Inferior parietal cortex (tissue), 1 donor: ENCODE results near the gene MPIG6B.
"Not testable (repeated sequence)": the region's sequence is repeated elsewhere in the genome, so short reads cannot be mapped to it uniquely, and the experiment has no call there.

Experiments used
- DNase-seq: peaks from one replicate; pipeline ENCODE4 v3.0.0-alpha.2; 2016; ENCODE audit errors: extremely low spot score

Gene MPIG6B

DNA sequence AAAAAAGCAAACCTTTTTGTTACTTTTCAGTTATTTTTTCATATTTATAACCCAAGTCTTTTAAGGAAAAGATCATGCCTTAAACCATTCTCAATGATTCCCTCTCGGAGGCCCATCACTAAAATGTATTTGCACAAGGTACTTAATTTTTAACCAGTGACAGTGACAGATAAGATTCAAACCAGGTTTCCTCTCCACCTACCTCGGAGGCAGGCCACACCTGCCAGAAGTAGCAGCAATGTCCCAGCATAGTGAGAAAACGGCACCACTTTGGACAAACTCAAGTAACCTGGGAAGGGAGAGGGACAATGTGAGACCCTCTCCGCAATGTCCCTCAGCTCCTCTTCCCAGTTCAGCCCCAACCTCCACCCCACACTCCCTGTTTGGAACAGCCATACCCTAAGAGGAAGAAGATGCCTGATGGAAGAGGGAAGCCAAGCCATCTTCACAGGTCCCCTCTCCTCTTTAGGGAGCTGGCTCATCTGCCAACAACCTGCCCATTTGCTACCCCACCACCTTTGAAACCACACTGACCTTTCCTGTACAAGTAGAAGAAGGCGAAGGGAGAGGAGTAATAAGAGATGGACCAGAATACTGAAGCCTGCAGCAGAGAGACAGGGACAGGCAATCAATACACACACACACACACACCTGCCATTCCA lies 22.3 kb upstream of the MPIG6B start:
- DNase-seq = no peak

DNA sequence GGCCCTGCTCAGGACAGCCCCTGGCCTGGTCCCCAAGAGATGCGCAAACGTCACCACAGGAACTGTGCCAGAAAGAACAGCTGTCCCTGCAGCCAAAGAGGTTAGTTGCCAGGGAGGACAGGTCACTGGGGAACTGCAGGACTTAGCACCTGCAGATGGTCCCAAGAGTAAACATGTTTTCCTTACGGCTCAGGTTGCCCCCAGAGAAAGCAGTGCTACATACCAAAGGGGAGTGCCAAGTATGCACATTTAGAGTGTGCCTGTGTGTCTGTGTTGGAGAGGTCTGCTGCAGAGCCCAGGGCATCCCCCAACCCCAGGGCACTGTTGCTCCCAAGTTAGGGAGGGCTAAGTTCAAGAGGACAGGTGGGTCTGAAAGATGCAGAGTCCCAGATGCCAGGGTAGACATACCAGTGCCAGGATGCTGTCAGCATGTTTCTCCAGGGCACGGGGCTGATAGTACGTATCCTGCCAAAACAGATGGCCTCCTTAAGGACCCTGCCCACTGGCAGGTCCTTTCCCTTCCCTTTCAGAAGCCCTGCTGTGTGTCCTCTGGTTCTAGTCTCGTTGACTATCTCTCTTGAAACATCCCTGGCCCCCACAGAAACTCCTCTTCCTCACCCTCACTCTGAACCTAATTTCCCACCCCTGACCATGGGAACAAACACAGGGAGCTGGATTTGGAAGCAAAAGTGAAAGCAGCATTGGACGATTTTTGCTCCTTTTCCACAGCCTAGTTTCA lies 21.3 kb upstream of the MPIG6B start:
- DNase-seq = no peak

GRCh38 chr6:31702405-31702818 lies 20.8 kb upstream of the MPIG6B start:
- no peak for DNase-seq

- peak; percentile 99 for DNase-seq
These were observed 20.1 kb upstream of the MPIG6B start, which contains the start of gene ABHD16A for GRCh38 chr6:31702819-31703716. Gene ABHD16A (minus strand): TSS chr6:31703324. CDS start chr6:31703281, 43 bp downstream.

GRCh38 chr6:31705931-31706330 lies 17.2 kb upstream of the MPIG6B start:
- no peak for DNase-seq

GRCh38 chr6:31706599-31706998 lies 16.6 kb upstream of the MPIG6B start, which contains the start of gene LY6G6F:
Gene LY6G6F (plus strand): TSS chr6:31706866. CDS start chr6:31706907, 41 bp downstream.
- no peak for DNase-seq

- DNase-seq = no peak
These were observed 15.5 kb upstream of the MPIG6B start for GRCh38 chr6:31707701-31708100.

DNA sequence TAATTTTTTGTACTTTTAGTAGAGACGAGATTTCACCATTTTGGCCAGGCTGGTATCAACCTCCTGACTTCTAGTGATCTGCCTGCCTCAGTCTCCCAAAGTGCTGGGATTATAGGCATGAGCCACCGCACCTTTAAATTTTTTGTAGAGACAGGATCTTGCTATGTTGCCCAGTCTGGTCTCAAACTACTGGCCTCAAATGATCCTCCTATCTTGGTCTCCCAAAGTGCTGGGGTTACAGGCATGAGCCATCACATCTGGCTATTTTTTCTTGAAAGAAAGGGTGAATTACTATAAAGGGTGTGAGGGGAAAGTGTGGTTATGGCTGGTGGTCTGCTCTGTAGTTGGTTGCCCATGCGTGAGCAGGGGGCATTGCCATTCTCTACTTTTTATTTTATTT lies 14.9 kb upstream of the MPIG6B start:
- DNase-seq = no peak

- not testable (repeated sequence) for DNase-seq
These were observed 14.0 kb upstream of the MPIG6B start for GRCh38 chr6:31709157-31709556.

- DNase-seq = no peak
These were observed 12.5 kb upstream of the MPIG6B start for GRCh38 chr6:31710523-31711219.

DNA sequence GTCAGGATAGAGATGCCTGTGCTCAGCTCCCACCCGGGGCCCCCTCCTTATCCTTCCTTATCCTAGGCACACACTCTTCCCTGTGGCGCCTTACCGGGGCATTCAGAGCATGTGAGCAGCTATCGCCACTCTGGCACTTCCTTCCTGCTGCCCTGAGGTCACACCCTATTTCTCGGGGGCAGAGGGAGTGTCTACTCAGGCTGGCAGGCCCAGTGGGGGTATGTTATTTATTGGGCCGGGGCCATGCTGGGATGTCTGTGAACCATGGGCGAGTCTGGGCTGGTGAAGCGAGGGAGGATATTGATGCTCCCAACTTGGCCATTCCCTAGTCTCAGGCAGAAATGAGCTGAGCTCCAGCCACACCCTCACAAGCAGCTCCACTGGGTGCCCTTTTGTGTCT lies 11.9 kb upstream of the MPIG6B start:
- DNase-seq = no peak

GRCh38 chr6:31712296-31712695 lies 10.9 kb upstream of the MPIG6B start:
- DNase-seq = no peak

DNA sequence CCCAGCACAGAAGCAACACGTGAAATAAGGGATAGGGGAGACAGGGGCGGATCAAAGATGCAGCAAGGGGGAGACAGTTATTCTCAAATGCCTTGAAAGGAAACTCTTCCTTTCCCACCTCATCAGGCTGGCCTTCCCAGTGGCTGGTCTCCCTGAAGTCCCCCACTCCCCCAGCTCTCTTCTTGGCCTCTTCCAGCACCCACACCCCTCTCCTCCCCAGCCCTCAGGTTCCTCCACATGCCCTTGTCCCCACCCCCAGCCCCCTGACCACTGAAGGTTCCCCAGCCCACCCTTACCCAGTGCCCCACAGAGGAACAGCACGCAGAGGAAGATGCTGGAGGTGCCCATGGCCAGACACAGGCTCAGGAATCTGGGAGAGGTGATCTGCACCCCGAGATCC lies 9.7 kb upstream of the MPIG6B start:
- DNase-seq = no peak

DNA sequence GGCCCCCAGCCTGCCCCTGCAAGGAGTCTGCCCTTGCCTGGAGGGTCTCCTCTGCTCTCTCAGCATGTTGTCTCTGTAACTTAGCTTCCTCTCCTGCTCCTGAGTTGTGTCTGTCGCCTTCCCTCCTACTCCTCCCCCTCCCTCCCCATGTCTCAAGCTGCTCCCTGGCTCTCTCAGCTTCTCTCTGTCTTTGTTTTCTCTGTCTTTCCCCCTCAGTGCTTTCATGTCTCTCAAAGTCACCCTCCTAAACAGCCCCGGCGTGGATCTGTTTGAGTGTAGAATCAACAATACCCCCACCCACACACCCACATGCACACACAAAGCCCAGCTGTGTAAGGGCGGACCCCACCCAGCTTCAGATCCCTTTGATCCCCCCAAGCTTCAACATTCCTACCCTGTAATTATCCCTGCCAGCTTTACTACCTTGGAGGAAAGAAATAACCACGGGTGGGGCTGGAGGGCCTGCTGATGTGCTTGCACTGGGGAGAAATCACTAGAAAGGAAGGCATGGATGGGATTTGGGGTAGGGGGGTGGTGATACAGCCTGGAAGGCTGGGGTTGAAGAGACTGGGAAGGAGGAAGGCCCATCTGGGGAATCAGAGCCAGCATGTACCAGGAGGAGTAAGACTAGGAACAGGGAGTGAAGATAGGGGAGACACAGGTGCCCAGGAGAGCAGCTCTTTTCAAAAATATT lies 9.0 kb upstream of the MPIG6B start:
- no peak for DNase-seq

- DNase-seq = no peak
These were observed 7.9 kb upstream of the MPIG6B start, which contains the start of gene LY6G6D for GRCh38 chr6:31715022-31715958. Gene LY6G6D (plus strand): TSS chr6:31715348. CDS start chr6:31715356, 8 bp downstream.

DNA sequence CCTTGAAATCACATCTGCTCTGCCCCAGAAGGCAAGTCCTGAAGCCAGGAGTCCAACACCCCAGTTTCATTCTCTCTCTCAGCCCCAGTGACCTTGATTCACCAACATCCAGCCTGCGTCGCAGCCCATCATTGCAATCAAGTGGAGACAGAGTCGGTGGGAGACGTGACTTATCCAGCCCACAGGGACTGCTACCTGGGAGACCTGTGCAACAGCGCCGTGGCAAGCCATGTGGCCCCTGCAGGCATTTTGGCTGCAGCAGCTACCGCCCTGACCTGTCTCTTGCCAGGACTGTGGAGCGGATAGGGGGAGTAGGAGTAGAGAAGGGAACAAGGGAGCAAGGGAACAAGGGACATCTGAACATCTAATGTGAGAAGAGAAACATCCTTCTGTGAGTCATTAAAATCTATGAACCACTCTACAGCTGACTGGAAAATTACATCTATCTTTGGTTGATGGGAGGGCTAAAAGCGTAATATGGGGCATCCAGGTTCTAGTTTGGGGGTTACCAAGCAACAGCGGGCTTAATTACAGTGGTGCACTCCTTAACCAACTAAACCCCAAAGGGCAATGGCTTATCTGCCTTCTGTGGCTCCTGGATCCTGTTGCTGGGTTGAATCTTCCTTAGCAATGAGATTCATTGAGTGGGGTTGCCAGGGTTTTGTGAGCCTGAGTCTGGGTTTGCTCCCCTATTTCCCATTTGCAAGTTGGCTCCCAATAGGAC lies 5.5 kb upstream of the MPIG6B start:
- DNase-seq = no peak

DNA sequence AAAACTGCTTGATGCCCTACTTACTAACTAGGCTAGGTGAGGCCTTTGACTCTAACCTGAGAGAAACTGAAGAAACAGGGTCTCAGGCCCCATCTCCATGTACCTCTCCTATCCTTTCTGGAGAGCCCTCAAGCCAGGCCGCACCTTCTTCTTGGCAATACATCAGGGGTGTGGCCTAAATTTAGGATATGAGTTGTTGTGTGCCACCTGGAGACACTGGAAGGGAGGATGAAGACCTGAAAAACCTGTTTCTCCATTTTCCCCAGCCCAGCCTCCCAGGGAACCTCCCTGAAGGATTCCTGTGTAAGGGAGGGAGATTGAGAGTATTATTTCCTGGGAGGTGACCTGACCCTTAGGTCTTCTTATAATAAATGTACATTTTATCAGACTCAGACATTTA lies 4.9 kb upstream of the MPIG6B start:
- DNase-seq = no peak

DNA sequence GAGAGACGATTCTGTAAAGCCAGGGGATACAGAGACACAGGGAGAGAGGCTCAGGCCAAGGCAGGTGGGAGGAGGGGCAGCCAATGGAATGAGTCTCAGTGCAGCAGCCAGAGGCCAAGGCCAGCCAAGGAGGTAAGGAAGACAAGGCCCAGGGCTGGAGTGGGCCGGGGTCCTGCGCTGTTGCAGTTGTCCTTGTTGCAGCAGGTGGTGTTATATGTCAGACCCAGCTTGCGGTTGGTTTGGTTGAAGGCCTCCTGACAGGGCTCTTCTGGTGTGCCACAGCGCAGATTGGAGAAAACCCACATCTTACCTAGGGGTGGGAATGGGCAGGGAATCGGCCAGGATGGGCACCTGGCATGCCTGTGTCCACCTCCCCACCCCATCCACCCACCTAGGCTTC lies 4.2 kb upstream of the MPIG6B start:
- DNase-seq = no peak

DNA sequence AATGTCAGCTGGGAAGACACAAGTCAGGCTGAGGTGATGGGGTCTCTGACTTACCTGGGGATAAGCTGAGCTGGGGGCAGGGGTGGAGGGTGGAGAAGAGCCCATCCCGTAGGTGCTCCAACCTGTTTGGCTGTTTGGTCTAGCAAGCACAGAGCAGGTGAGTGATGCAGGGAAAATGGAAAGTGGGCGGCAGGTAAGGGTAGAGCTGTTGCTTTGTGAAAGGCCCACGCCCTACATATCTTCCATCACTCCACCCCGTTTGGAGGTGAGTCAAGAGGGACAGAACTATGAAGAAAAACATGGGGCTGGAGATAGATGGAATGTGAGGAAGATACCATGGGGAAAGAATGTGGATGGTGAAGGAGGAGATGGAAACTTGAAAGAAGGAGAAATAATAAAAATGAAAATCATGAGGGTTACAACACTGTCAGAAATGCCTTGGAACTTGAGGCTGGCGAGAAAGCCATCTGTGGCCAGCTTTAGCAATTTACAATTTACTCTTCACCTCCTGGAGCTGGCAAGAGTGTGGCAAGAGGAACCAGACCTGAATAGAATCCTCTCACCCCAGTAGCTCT lies 2.9 kb upstream of the MPIG6B start:
- no peak for DNase-seq
